Measurements from ENCODE around the gene CDH26.
"Not testable (repeated sequence)": the region's sequence is repeated elsewhere in the genome, so short reads cannot be mapped to it uniquely, and the experiment has no call there.

Gene CDH26

DNA sequence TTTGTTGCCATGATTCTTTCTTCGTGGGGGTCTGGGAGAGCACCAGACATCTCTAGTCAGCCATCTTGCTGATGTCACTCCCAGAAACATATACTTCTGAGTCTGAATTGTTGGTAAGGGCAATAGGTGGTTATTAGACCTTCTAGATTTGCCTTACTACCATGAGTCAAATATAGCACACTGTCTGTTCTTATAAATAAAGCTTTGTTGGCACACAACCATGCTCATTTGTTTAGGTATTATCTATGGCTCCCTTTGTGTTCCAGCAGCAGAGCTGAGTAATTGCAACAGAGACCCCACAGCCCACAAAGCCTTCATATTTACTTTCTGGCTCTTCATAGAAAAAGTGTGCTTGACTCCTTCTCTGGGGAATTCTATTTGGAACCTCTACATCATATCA lies 62.9 kb downstream of the CDH26 start:
- no peak for DNase-seq

DNA sequence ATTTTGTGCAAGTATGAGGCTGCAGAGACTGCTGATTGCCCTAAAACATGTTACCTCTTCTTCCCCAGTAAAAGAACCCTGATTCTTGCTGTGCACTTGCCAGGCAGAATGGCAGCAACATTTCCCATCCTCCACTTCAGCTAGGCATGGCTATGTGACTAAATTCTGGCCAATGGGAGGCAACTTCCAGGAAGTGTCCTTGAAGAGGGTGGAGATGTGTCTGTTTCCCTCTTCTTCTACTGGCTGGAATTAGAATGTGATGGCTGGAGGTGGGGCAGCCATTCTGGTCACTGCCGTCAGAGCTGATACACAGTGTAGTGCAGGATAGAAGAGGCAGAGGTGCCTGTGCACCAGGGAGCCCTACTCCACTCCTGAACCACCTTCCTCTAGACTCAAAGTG lies 64.6 kb downstream of the CDH26 start:
- DNase-seq: no peak

DNA sequence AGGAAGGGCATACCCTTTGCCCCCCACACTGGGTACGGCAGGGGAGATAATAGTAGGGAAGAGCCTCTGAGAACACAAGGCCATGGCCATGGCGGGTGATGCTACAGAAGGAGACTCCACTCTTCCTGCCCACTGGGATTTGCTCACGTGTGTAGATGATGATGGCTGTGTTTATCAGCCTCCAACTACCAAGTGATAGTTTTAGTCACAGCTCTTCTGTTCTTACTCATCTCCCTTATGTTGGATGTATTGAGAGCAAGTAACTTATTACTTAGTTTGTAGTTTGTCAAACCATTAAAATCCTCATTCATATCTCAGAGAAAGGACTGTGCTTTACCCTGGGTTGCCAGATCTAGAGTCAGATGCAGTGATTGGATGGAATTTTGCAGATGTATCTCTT lies 66.0 kb downstream of the CDH26 start:
- DNase-seq: no peak

- no peak for DNase-seq
Measured at GRCh38 chr20:60024801-60025200, 66.6 kb downstream of the CDH26 start.

GRCh38 chr20:60026010-60026409 lies 67.8 kb downstream of the CDH26 start:
- DNase-seq: no peak

- no peak for DNase-seq
Measured at GRCh38 chr20:60030471-60030870, 72.2 kb downstream of the CDH26 start.

- DNase-seq: no peak
Measured at GRCh38 chr20:60031107-60031506, 72.9 kb downstream of the CDH26 start.

DNA sequence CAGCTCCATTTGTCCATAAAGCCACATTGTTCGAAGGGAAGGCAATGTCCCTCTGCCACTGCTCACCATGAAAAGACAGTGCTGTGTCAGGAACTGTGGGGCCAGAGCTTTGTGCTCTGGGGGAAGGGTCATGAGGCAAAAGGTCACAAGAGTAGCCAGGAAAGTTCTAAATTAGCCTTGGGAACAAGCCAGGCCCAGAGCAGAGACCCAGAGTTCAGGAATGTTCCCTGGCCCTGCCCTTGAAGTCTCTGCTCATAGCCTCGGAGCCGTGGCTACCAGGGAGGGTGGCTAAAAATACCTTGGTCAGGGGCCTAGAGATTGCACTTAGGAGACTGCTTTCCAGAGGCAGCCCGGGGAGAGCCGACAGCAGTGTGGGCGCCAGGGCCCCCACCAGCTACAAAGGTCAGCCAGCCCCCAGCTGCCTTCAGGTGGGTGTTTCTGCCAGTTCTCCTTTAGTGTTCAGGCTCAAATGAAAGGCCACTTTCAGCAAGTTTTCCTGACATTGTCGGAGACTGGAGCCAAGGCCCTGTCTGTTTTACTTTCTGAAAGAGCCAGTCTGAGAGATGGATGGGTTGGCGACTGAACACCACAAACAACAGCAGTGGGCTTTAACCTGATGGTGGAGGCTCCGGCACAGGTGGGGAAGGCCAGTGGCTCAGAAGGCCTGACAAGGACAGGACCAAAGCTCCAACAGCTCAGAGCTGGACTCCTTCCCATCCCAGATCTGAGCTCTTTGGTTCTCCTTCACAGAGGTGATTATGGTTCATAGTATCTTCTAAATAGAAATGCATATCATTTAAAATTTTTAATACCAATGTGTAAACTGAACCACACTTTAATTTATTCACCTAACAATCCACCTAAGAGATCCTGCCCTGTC lies 76.2 kb downstream of the CDH26 start:
- no peak for DNase-seq

DNA sequence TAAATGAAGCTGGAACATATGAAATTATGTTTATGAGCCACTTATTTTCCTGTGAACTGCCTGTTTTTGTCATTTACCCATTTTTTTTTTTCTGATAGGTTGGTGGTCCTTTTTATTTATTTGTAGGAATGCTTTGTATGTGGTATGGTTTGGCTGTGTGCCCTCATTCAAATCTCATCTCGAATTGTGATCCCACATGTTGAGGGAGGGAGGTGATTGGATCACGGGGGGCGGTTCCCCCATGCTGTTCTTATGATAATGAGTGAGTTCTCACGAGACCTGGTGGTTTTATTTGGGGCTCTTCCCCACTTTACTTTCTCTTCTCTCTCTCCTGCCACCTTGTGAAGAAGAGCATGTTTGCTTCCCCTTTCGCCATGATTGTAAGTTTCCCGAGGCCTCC lies 77.3 kb downstream of the CDH26 start:
- DNase-seq: no peak

- DNase-seq: no peak
Measured at GRCh38 chr20:60036346-60036745, 78.1 kb downstream of the CDH26 start.

GRCh38 chr20:60036746-60037499 lies 78.7 kb downstream of the CDH26 start:
- no peak for DNase-seq

- DNase-seq: no peak
Measured at GRCh38 chr20:60038400-60039008, 80.3 kb downstream of the CDH26 start.

GRCh38 chr20:60039526-60039925 lies 81.3 kb downstream of the CDH26 start:
- no peak for DNase-seq

- DNase-seq: no peak
Measured at GRCh38 chr20:60040471-60041162, 82.4 kb downstream of the CDH26 start.

DNA sequence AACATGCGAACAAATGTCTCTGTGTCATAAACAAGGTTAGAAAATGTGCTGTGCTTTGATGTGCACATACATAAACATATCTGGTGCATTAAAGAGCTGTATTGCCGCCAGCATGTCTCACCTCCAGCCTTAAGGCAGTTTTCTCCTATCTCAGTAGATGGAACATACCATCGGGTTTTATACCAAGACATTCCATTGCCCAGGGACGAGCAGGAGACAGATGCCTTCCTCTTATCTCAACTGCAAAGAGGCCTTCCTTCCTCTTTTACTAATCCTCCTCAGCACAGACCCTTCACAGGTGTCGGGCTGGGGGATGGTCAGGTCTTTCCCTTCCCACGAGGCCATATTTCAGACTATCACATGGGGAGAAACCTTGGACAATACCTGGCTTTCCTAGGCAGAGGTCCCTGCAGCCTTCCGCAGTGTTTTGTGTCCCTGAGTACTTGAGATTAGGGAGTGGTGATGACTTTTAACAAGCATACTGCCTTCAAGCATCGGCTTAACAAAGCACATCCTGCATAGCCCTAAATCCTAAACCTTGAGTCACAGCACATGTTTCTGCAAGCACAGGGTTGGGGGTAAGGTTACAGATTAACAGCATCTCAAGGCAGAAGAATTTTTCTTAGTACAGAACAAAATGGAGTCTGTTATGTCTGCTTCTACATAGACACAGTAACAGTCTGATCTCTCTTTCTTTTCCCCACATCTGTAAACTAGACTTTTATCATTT lies 83.4 kb downstream of the CDH26 start:
- DNase-seq: not testable (repeated sequence)

- no peak for DNase-seq
Measured at GRCh38 chr20:60043435-60043834, 85.2 kb downstream of the CDH26 start.

DNA sequence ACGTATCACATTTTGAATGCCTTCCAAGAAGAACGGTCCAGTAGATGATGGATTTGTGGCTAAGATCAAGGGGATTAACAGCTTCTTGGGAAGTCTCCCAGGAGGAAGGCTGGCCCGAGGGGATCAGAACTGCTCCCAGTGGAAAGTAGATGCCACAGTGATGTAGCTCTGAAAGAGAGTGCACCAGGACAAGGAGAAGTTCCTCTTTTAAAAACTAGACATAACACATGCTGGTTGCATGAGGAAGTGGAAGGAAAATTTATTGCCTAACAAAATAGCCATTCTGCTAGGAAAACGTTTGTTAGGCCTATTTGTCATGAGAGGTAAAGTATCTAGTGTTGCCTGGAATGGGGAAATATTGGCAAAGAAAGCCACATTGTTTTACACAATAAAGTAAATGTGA lies 87.8 kb downstream of the CDH26 start:
- DNase-seq: no peak

GRCh38 chr20:60046436-60046835 lies 88.2 kb downstream of the CDH26 start:
- no peak for DNase-seq

DNA sequence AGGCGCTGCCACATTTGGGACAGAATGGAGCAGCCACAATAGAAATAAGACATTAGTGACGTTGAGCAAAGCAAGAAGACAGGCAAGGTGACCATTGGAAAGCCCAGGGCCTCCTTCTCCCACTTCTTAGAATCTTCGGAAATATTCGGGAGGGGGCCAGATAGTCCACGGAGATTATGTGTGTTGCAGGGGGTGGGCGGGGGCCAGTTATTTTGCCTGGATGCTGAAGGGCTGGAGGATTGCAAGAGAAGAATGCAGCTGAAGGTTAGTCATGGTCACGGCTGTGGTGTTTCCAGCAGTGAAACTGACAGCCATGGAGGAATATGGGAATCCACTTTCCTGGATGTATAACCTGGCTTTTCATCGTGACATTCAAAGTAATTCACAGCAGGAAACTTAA lies 88.6 kb downstream of the CDH26 start:
- DNase-seq: no peak

GRCh38 chr20:60048634-60049521 lies 90.7 kb downstream of the CDH26 start:
- DNase-seq: no peak

- DNase-seq: no peak
Measured at GRCh38 chr20:60049601-60050000, 91.4 kb downstream of the CDH26 start.

Data from activated CD4-positive, alpha-beta T cell treated with anti-CD3 and anti-CD28 coated beads for 1 hour (primary cell).